Stromal cell of bone marrow (primary cell): ENCODE measurements around the gene SYTL3.

Source experiments
- DNase-seq: peaks from one replicate; pipeline ENCODE4 v3.0.0-alpha.2; 2012; ENCODE audit warnings: low read depth

SYTL3 gene

GRCh38 chr6:158718461-158719046 lies 68.7 kb downstream of the SYTL3 start:
- DNase-seq: no peak

- no peak for DNase-seq
Measured at GRCh38 chr6:158722176-158722729, 72.4 kb downstream of the SYTL3 start.

GRCh38 chr6:158725704-158726103 lies 75.8 kb downstream of the SYTL3 start:
- DNase-seq: no peak

- no peak for DNase-seq
Measured at GRCh38 chr6:158729906-158730540, 80.2 kb downstream of the SYTL3 start.

GRCh38 chr6:158730541-158730907 lies 80.7 kb downstream of the SYTL3 start:
- no peak for DNase-seq

GRCh38 chr6:158735009-158735408 lies 85.2 kb downstream of the SYTL3 start:
- no peak for DNase-seq

- DNase-seq: no peak
Measured at GRCh38 chr6:158737082-158737709, 87.3 kb downstream of the SYTL3 start.

GRCh38 chr6:158737710-158738615 lies 88.1 kb downstream of the SYTL3 start:
- no peak for DNase-seq

- DNase-seq: no peak
Measured at GRCh38 chr6:158739673-158740072, 89.8 kb downstream of the SYTL3 start.

GRCh38 chr6:158743033-158743651 lies 93.3 kb downstream of the SYTL3 start:
- no peak for DNase-seq

GRCh38 chr6:158744986-158745430 lies 95.2 kb downstream of the SYTL3 start:
- DNase-seq: no peak

- DNase-seq: no peak
Measured at GRCh38 chr6:158751224-158751623, 101.4 kb downstream of the SYTL3 start.

GRCh38 chr6:158751921-158752320 lies 102.1 kb downstream of the SYTL3 start:
- DNase-seq: no peak

- DNase-seq: no peak
Measured at GRCh38 chr6:158752613-158753012, 102.8 kb downstream of the SYTL3 start.

GRCh38 chr6:158753811-158754210 lies 104.0 kb downstream of the SYTL3 start:
- DNase-seq: no peak

- no peak for DNase-seq
Measured at GRCh38 chr6:158754738-158755137, 104.9 kb downstream of the SYTL3 start.

- no peak for DNase-seq
Measured at GRCh38 chr6:158755636-158756035, 105.8 kb downstream of the SYTL3 start.

GRCh38 chr6:158756126-158756525 lies 106.3 kb downstream of the SYTL3 start:
- no peak for DNase-seq

- no peak for DNase-seq
Measured at GRCh38 chr6:158756977-158757752, 107.3 kb downstream of the SYTL3 start.

- no peak for DNase-seq
Measured at GRCh38 chr6:158757753-158758090, 107.9 kb downstream of the SYTL3 start.

GRCh38 chr6:158758451-158758860 lies 108.6 kb downstream of the SYTL3 start:
- no peak for DNase-seq
